GM12878 (cell line): ENCODE measurements around the gene MYOM1.

Source experiments
- EZH2 ChIP-seq: IDR thresholded peaks from 2 replicates; pipeline ENCODE4 v1.6.1; 2012; ENCODE audit warnings: low read depth, mild to moderate bottlenecking, control low read depth, inconsistent platforms, low read length, borderline replicate concordance; ENCODE audit not compliant: control insufficient read depth
- FOXM1 ChIP-seq: IDR thresholded peaks from 2 replicates; pipeline ENCODE4 v1.6.1; 2012; ENCODE audit warnings: low read depth, mild to moderate bottlenecking, inconsistent platforms, low read length, moderate library complexity
- NRF1 ChIP-seq: conservative IDR thresholded peaks from 2 replicates; pipeline ENCODE4 v1.6.1; 2011; ENCODE audit warnings: mild to moderate bottlenecking, low read depth, low read length, improper control_type of control experiment
- SP1 ChIP-seq: IDR thresholded peaks from one replicate; pipeline ENCODE4 v1.6.1; 2011; ENCODE audit warnings: low read depth, low read length
- TF ChIP-seq, protein P1 (sequence below): IDR thresholded peaks from 2 replicates; pipeline ENCODE4 v1.6.1; 2011; ENCODE audit warnings: borderline replicate concordance, low read depth, mild to moderate bottlenecking, moderate library complexity, mixed read lengths, low read length; ENCODE audit not compliant: insufficient read depth; ENCODE audit errors: extremely low read length
- TF ChIP-seq, protein P2 (sequence below): IDR thresholded peaks from 2 replicates; pipeline ENCODE4 v1.6.1; 2012; ENCODE audit warnings: low read depth, low read length, improper control_type of control experiment
- TF ChIP-seq, protein P3 (sequence below), 3 experiments: IDR thresholded peaks in 2 of 3; conservative IDR thresholded peaks in 1 of 3; 2 replicates each; pipeline ENCODE4 v1.5.1; 2011; ENCODE audit warnings: low read depth in 3 of 3, low read length in 3 of 3, mild to moderate bottlenecking in 3 of 3, control low read depth in 2 of 3, moderate library complexity in 2 of 3, inconsistent platforms in 1 of 3, mixed read lengths in 1 of 3; ENCODE audit not compliant: control insufficient read depth in 2 of 3, insufficient read depth in 1 of 3; ENCODE audit errors: extremely low read depth in 1 of 3

DNA sequence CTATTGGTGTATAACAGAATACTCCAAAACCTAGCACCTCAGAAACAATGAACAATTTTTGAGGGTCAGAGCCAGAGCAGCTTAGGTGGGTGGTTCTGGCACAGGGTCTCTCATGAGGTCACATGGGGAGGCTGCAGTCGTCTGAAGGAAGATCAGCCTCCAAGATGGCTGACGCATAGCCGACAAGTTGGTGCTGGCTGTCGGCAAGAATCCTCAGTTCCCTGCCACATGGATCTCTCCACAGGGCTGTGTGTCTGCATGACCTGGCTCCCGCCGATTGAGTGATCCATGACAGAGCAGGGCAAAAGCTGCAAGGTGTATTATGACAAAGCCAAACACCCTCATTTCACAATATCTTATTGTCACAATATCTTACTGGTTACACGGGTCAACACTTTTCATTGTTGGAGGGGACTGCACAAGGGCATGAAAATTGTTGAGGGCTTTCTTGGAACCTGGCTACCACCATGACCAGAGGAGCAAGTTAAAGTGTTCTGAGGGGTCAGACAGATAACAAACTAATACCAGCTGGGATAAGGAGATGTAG is 46.4 kb upstream of the MYOM1 start:
- TF ChIP-seq SP1 (no peak), NRF1 (no peak), FOXM1 (no peak), EZH2 (no peak)
- TF ChIP-seq, protein P1, sequence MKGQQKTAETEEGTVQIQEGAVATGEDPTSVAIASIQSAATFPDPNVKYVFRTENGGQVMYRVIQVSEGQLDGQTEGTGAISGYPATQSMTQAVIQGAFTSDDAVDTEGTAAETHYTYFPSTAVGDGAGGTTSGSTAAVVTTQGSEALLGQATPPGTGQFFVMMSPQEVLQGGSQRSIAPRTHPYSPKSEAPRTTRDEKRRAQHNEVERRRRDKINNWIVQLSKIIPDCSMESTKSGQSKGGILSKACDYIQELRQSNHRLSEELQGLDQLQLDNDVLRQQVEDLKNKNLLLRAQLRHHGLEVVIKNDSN, result no peak
- TF ChIP-seq, protein P2, sequence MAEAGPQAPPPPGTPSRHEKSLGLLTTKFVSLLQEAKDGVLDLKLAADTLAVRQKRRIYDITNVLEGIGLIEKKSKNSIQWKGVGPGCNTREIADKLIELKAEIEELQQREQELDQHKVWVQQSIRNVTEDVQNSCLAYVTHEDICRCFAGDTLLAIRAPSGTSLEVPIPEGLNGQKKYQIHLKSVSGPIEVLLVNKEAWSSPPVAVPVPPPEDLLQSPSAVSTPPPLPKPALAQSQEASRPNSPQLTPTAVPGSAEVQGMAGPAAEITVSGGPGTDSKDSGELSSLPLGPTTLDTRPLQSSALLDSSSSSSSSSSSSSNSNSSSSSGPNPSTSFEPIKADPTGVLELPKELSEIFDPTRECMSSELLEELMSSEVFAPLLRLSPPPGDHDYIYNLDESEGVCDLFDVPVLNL, result no peak
- TF ChIP-seq, protein P3, sequence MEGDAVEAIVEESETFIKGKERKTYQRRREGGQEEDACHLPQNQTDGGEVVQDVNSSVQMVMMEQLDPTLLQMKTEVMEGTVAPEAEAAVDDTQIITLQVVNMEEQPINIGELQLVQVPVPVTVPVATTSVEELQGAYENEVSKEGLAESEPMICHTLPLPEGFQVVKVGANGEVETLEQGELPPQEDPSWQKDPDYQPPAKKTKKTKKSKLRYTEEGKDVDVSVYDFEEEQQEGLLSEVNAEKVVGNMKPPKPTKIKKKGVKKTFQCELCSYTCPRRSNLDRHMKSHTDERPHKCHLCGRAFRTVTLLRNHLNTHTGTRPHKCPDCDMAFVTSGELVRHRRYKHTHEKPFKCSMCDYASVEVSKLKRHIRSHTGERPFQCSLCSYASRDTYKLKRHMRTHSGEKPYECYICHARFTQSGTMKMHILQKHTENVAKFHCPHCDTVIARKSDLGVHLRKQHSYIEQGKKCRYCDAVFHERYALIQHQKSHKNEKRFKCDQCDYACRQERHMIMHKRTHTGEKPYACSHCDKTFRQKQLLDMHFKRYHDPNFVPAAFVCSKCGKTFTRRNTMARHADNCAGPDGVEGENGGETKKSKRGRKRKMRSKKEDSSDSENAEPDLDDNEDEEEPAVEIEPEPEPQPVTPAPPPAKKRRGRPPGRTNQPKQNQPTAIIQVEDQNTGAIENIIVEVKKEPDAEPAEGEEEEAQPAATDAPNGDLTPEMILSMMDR (IDR thresholded peaks at IDR 0.05 in 2 of 3, conservative IDR thresholded peaks at IDR 0.05 in 1 of 3; ENCODE audit: control insufficient read depth in 2 of 3, extremely low read depth in 1 of 3, insufficient read depth in 1 of 3, low read depth in 3 of 3, low read length in 3 of 3), result no peak
